Ishikawa (cell line): ENCODE measurements around the gene EDC3.

Experiments
- CEBPB ChIP-seq: IDR thresholded peaks from 2 replicates; pipeline ENCODE4 v1.6.1; 2012
- TAF1 ChIP-seq: IDR thresholded peaks from 2 replicates; pipeline ENCODE4 v1.6.1; 2012; ENCODE audit warnings: low read depth, mild to moderate bottlenecking
- TCF12 ChIP-seq: IDR thresholded peaks from 2 replicates; pipeline ENCODE4 v1.6.1; 2012; ENCODE audit warnings: low read depth
- YY1 ChIP-seq: IDR thresholded peaks from 2 replicates; pipeline ENCODE4 v1.6.1; 2012; ENCODE audit warnings: low read depth
- TF ChIP-seq, protein P1 (sequence below): IDR thresholded peaks from 2 replicates; pipeline ENCODE4 v1.6.1; 2012
- TF ChIP-seq, protein P2 (sequence below): IDR thresholded peaks from 2 replicates; pipeline ENCODE4 v1.6.1; 2012; ENCODE audit warnings: low read depth, mild to moderate bottlenecking

DNA sequence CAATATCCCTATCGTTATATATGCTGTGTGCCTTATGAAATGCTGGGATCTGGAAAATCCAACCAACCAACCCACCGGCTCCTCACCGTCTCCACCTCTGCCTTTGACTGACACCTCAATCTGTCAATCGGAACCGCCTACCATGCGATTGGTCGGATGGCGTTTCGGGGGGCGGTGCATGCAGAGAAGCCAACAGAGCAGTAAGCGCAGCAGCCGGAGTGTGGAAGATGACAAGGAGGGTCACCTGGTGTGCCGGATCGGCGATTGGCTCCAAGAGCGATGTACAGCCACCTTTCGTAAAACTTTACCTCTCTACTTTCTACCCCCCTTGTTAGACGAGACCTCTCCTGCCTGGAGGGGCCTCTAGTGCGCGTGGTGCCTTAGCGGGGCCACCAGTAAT is 73.9 kb downstream of the EDC3 start:
- TF ChIP-seq CEBPB: no peak
- TF ChIP-seq, protein P1, sequence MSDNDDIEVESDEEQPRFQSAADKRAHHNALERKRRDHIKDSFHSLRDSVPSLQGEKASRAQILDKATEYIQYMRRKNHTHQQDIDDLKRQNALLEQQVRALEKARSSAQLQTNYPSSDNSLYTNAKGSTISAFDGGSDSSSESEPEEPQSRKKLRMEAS: no peak
- no peak for TF ChIP-seq YY1
- TF ChIP-seq, protein P2, sequence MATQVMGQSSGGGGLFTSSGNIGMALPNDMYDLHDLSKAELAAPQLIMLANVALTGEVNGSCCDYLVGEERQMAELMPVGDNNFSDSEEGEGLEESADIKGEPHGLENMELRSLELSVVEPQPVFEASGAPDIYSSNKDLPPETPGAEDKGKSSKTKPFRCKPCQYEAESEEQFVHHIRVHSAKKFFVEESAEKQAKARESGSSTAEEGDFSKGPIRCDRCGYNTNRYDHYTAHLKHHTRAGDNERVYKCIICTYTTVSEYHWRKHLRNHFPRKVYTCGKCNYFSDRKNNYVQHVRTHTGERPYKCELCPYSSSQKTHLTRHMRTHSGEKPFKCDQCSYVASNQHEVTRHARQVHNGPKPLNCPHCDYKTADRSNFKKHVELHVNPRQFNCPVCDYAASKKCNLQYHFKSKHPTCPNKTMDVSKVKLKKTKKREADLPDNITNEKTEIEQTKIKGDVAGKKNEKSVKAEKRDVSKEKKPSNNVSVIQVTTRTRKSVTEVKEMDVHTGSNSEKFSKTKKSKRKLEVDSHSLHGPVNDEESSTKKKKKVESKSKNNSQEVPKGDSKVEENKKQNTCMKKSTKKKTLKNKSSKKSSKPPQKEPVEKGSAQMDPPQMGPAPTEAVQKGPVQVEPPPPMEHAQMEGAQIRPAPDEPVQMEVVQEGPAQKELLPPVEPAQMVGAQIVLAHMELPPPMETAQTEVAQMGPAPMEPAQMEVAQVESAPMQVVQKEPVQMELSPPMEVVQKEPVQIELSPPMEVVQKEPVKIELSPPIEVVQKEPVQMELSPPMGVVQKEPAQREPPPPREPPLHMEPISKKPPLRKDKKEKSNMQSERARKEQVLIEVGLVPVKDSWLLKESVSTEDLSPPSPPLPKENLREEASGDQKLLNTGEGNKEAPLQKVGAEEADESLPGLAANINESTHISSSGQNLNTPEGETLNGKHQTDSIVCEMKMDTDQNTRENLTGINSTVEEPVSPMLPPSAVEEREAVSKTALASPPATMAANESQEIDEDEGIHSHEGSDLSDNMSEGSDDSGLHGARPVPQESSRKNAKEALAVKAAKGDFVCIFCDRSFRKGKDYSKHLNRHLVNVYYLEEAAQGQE: no peak
- TF ChIP-seq TAF1: no peak
- no peak for TF ChIP-seq TCF12
